HG02840 (cell line): ENCODE data around the gene B2M.
"Not testable (repeated sequence)": the region's sequence is repeated elsewhere in the genome, so short reads cannot be mapped to it uniquely, and the experiment has no call there.

Source experiments
- ATAC-seq: cut with Tn5 transposase; IDR thresholded peaks from one replicate; pipeline ENCODE4 v1.9.1; 2021; ENCODE audit warnings: mild to moderate bottlenecking, moderate library complexity, moderate number of reproducible peaks; ENCODE audit not compliant: unreplicated experiment, low FRiP score

The B2M gene

DNA sequence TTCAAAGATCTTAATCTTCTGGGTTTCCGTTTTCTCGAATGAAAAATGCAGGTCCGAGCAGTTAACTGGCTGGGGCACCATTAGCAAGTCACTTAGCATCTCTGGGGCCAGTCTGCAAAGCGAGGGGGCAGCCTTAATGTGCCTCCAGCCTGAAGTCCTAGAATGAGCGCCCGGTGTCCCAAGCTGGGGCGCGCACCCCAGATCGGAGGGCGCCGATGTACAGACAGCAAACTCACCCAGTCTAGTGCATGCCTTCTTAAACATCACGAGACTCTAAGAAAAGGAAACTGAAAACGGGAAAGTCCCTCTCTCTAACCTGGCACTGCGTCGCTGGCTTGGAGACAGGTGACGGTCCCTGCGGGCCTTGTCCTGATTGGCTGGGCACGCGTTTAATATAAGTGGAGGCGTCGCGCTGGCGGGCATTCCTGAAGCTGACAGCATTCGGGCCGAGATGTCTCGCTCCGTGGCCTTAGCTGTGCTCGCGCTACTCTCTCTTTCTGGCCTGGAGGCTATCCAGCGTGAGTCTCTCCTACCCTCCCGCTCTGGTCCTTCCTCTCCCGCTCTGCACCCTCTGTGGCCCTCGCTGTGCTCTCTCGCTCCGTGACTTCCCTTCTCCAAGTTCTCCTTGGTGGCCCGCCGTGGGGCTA is at the start of gene B2M, which contains the start of gene PATL2:
TSS of gene B2M (plus strand) at position 422 of the 647 bp plus-strand sequence. CDS start at position 452, 30 bp downstream.
TSS of gene PATL2 (minus strand) at position 228 of the 647 bp plus-strand sequence. CDS start 34,833 bp downstream, outside the sequence.
- peak; percentile 83 for ATAC-seq

DNA sequence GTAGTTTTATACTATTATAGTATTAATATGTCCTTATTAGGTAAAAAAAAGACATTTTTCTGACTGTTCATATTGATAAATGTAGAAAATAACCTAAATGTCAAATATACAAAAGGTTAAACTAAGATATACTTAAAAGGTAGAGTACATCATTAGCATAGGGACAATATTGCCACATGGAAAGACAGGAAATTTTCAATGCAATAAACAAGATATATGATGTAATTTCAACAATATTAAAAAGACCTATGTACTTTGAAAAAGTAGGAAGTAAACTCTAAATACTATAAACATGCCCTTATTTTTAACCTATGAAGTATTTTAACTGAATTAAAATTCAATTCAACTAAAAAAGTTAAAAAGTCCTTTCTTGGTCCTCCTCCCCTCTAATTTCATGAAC is 49.7 kb upstream of the B2M start:
- no peak for ATAC-seq

DNA sequence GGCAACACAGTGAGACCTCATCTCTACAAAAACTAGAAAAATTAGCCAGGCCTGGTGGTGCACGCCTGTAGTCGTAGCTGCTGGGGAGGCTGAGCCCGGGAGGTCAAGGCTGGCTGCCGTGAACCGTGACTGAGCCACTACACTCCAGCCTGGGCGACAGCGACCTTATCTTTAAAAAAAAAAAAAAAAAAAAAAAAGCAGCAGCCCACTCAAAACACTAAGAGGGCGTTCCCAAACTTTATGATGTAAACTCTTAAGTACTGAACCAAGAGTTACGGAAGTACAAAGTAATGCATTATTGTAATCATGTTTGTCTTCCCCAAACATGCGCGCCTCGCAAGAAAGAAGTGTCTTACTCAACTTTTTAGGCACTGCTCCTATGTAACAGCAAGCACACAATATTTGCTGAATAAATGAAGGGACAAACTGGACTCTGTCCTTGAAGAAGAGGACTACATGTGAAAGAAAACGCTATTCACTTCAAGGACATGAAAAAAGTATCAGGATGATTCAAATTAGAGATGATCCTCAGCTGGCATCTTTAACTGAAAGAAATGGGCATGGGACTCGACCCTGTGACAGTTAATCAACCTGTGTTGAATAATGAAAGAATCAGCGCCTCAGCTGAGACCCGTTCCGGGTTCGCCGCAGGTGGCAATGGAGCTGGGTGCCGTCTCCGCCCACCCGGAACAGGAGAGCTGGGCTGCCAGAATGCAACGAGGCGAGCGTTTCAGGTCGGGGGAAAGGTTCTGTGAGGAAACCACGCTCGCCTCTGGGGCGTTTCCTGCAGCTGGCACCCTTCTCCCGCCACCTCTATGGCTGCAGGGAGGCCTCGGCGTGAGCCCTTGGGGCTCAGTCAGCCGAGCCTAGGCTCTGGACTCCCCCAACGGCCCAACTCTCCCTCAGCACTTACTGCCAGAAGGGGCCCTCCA is 48.6 kb upstream of the B2M start:
- peak; percentile 40 for ATAC-seq

DNA sequence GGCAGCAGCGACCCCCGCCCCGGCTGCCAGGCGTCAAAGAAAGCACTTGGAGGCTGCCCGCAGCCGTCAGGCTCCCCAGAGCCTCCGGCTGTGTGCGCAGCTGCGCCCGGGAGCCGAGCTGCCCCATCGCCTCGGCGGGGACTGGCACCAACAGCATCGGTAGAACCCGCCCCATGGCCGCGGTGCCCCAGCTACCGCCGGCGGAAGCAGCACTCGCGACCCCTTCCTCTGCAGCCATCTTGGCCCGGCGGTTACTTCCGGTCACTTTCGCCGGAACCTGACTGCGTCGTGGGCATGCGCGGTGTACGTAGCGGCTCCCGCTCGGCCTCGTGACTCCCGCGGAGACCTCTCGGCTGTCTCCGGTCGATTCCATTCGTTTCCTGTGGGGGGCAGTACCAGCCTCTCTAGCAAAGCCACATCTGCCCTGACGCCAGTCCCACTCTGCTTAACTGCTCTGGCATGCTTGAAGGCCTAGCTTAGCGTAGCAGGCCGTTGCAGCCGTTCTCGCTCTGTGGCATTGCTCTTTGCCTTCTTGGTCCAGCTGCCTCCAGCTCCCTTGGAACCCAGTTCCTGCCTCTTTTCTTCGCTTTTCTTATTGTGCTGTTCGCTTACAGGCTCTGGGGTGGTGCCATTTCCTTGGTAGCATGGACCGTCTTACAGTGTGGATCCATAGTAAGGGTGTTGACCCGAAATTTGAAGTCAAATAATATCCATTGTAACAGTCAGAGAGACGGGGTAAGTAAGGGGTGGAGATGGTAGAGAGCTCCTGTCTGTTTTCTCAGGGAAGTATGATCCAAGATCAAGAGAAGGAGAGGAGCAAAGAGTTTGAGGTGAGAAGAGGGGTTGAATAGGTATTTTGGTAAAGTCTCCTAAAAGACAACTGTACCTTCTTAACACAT is 47.7 kb upstream of the B2M start, which contains the start of gene SPG11:
TSS of gene SPG11 (minus strand) at position 253 of the 899 bp plus-strand sequence. CDS start at position 238, 15 bp downstream.
- peak; percentile 83 for ATAC-seq

DNA sequence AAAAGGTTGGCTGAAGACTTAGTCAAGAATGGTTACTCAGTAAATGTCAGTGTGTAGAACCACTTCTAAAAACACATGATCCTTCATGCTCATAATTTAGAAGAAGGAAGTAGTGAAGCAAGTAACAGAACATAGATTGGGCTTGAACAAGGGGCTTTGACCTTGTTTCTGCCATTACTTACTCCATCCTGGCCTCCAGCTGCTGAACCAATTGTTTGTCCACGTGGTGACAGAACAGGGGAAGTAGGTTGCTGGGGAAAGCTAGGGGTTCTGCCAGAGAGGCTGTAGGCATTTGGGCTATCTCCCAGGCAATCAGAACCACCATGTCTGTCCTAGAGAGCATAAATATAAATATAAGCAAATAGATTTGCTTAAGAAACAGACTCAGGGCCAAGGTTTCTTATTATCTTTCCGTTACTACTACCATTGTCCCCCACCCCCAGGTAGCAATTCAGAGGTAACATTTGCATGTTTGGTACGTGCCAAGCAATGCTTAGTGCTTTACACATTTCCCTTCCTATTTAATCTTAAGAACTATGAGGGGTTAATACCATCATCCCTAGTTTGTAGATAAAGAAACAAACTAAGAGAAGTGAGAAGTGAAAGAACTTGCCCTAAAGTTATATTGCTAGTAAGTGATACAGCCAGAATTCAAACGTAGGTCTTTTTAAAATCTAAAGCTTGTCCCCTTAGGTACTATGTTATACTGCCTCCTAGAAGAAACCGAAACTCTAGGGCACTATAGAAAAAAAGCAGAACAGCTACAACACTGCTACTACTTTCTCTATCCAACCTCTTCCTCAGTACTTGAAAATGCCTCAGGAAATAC is 44.9 kb upstream of the B2M start:
- ATAC-seq, result no peak

DNA sequence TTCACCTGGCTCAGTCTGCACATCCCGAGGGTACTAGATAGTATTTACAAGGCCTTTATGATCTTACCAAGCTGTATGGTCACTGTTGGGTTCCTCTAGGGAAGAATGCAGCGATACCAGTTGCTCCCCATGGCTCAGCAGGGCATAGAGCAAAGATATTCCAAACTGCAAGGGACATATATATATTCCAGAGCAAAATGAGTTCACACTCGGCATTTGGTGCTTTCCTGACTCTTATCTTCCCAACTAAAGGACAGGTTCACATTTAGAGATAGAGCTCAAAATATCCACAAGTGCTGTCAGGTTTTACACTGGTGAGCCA is 44.3 kb upstream of the B2M start:
- no peak for ATAC-seq

DNA sequence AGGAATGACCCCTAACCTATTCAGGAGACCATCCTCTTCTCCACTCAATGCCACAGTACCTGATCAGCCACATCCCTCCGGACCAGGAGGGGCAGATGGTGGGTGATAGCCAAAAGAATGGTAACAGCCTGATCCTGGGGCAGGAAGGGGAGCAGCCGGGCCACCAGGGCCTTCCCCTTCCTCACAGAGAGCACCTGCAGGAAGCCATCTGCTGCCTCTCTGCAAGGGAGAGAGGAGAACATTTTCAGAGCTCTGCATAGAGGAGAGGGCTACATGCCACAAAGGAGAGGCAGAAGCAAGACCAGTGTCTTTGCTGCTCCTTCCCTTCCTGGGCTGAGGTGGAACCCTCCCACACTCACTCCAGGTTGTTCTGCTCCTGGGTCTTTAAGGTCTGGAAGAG is 42.4 kb upstream of the B2M start:
- ATAC-seq, result no peak

DNA sequence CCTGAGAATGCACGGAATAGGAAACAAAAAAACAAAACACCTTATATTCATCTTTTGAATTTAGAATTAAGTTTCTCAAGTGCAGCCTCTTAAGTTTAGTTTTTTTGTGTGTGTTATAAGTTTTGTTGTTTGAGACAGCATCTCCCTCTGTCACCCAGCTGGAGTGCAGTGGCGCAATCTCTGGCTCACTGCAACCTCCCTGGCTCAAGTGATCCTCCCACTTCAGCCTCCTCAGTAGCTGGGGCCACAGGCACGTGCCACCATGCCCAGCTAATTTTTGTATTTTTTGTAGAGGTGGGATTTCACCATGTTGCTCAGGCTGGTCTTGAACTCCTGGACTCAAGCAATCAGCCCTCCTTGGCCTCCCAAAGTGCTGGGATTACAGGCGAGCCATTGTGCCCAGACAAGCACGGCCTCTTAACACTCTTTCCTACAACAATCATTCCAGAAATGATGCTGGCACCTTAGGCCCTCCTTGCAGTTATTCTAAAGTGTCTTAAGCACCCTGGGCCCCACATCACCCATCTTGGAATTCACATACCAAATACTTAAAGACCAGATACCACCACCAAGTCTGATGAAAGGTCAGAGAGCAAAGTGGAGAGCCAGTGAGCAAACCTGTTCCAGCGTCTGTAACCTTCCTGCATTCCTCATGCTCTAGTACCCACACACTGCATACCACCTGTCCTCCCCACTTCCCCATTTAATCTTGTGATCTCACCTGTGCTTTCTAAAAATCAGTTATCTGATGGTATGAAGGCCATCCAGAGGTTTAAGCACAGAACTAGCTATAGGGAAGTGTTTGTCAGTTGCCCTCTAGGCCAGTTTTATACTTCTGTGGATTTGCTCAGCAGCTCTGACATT is 41.0 kb upstream of the B2M start:
- no peak for ATAC-seq

DNA sequence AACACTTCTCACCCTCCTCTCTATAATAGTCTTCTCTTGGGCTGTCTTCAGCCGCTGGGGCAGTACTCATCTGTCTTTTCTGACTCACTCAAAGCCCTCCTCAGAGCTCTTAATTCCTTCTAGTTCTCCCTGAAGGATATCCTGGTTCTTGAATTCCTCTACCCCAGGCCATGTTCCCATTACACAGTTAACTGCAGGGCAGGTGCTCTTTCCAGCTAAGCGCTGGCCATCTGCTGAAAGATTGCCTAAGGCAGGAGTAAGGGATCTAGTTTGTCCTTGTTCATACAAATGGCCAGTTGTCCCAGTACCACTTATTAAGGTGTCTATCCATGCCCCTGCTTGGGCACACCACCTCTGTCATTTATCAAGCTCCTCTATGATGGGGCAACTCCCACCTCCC is 37.7 kb upstream of the B2M start:
- ATAC-seq, result no peak

DNA sequence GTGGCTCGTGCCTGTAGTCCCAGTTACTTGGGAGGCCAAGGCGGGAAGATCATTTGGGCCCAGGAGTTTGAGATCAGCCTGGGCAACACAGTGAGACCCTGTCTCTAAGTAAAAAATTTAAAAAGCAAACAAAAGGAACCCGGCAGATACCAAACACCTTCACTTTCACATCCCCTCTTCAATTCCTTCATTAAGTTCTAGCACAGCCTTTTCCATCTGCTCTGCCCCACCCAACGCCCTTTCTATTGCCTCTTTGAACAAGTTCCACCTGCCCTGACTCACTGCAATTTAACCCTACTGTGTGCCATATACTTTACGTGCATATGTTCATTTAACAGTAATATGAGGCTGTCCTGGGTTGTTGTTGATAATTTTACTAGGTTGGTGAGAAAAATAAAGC is 35.4 kb upstream of the B2M start:
- no peak for ATAC-seq

DNA sequence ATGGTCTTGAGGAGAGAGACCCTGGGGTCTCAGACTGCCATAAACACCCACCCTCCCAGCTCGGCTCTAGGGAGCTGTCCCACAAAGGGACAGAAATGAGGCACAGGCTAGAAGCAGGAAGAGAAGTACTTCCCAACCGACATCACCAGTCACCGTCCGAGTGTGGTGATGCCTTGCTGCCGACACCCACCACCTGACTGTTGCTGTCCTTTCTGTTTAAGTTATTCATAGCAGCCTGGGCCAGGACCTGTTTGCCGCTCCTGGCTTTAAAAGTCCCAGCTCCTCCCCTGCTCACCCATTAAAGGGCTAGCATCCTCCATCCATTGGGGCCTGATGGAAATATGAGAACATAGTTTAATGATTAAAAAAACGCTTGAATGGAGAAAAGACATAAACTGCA is 34.6 kb upstream of the B2M start:
- ATAC-seq, result no peak

DNA sequence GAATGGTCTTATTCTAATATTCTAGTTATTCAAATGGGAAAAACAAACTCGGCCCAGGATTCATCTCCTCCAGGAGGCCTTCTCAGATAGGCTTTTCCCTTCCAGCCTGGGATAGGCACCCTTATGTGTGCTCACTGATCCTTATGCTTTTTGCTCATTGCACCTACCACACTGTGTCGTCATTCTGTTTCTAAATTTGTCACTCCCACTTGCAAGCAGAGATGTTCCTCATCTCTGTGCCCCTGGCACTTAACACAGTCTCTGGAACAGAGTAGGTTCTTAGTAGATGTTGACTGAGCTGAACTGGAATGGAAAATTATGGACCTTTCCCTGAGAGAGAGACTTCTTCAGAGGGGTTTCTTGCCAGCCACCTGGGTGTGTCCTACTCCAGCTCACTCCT is 29.1 kb upstream of the B2M start:
- ATAC-seq, result no peak

DNA sequence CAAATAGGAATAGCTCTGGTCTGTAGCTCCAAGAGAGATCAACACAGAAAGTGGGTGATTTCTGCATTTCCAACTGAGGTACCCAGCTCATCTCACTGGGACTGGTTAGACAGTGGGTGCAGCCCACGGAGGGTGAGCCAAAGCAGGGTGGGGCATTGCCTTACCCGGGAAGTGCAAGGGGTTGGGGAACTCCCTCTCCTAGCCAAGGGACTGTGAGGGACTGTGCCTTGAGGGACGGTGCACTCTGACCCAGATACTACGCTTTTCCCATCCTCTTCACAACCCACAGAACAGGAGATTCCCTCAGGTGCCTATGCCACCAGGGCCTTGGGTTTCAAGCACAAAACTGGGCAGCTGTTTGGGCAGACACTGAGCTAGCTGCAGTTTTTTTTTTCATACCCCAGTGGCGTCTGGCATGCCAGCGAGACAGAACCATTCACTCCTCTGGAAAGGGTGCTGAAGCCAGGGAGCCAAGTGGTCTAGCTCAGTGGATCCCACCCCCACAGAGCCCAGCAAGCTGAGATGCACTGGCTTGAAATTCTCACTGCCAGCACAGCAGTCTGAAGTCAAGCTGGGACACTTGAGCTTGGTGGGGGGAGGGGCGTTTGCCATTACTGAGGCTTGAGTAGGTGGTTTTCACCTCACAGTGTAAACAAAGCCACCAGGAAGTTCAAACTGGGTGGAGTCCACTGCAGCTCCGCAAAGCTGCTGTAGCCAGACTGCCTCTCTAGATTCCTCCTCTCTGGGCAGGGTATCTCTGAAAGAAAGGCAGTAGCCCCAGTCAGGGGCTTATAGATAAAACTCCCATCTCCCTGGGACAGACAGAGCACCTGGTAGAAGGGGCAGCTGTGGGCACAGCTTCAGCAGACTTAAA is 28.3 kb upstream of the B2M start:
- not testable (repeated sequence) for ATAC-seq

DNA sequence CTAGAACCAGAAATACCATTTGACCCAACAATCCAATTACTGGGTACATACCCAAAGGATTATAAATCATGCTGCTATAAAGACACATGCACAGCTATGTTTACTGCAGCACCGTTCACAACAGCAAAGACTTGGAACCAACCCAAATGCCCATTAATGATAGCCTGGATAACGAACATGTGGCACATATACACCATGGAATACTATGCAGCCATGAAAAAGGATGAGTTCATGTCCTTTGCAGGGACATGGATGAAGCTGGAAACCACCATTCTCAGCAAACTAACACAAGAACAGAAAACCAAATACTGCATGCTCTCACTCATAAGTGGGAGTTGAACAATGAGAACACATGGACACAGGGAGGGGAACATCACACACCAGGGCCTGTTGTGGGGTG is 22.0 kb upstream of the B2M start:
- not testable (repeated sequence) for ATAC-seq

DNA sequence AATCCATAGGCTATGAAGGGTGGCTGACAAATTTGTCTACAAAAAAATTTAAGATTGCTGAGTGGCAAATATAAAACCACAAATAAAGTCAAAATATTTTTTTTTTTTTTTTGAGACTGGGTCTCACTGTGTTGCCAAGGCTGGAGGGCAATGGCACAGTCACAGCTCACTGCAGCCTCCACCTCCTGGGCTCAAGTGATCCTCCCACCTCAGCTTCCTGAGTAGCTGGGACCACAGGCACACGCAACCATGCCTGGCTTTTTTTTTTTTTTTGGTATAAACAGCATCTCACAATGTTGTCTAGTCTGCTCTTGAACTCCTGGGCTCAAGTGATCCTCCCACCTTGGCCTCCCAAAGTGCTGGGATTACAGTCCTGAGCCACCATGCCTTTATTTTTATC is 21.1 kb upstream of the B2M start:
- ATAC-seq, result not testable (repeated sequence)

DNA sequence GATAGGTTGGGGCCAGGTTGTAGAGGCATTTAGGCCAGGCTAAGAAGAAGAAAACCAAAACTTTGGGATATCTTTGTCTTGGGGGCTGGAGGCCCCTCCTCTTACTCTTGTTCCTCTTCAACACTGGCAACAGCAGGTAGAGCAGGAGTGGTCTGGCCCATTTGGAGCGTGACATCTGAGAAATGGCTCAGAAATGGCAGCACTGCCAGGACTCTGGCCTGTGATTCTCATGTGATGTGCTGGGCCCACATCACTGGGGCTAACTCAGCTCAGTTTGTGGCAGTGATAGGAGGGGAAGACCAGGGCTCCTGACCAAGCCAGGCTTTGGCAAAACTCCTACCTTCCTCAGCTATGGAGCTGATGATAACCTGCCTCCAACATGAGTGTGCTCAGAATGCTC is 18.7 kb upstream of the B2M start:
- ATAC-seq, result no peak

DNA sequence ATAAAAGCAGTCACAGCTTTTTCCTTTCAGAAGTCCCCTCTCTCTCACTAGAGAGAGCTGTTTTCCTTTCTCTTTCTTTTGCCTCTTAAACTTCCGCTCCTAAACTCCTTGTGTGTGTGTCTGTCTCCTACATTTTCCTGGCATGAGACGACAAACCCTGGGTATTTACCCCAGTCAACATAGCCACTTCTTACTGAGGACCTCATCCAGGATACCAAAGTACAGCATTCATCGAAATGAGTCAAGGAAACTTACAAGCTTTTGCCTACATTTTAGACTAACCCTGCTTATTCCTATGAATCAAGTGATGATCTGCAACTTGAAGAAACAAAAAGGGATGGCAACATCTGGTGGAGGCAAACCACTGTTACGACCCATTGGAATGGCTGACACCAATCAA is 16.9 kb upstream of the B2M start:
- no peak for ATAC-seq

DNA sequence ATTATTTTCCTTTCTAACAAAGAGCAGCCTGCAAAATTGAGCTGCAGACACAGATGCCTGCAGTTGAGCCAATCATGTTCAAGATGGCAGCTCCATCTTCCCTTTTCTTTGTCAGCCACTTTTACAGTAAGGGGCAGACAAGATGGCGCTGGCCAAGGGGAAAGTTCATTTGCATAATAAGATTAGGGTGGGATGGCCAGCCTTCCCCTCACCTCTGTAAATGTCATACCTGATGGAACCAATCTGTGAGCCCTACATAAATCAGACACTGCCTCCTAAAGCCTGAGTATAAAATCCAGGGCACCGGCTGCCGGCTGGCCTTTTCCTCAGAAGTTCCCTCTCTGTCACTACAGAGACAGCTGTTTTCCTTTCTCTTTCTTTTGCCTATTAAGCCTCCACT is 16.0 kb upstream of the B2M start:
- ATAC-seq, result no peak
